CD4-positive, alpha-beta memory T cell (primary cell): ENCODE results near the gene COL26A1. TPM values are rescaled to one million over a fixed set of nuclear protein-coding genes. Genes with fewer than 3 reads are reported as not detected.
"Not testable (repeated sequence)": the region's sequence is repeated elsewhere in the genome, so short reads cannot be mapped to it uniquely, and the experiment has no call there.

ENCODE experiments used
- CTCF ChIA-PET: fragments of 350-600 bp; sonication (Branson Sonifier 250); formaldehyde crosslinking; loops from one replicate; lab custom pipeline; 2021; ENCODE audit warnings: inconsistent platforms; ENCODE audit not compliant: partially characterized antibody; lab: Charles Lee
- POLR2A ChIA-PET: fragments of 350-600 bp; sonication (Branson Sonifier 250); formaldehyde crosslinking; loops from one replicate; lab custom pipeline; 2021; ENCODE audit not compliant: partially characterized antibody; lab: Charles Lee
- DNase-seq, 5 donors: peaks; one replicate each; pipeline versions ENCODE4 v3.0.0 to v3.0.0-alpha.2; 2020 to 2022; ENCODE audit warnings: mixed read lengths in 1 of 5
- H3K27ac ChIP-seq: one replicate; pipeline ENCODE4 v1.7.0; 2013; ENCODE audit warnings: low read depth, low read length
- H3K27me3 ChIP-seq: 2 replicates; pipeline ENCODE4 v1.7.0; 2013; ENCODE audit warnings: mild to moderate bottlenecking, low read length, moderate library complexity; ENCODE audit not compliant: insufficient read depth
- H3K36me3 ChIP-seq: 2 replicates; pipeline ENCODE4 v1.7.0; 2013; ENCODE audit warnings: mild to moderate bottlenecking, low read length, moderate library complexity; ENCODE audit not compliant: insufficient read depth
- H3K4me1 ChIP-seq: 2 replicates; pipeline ENCODE4 v1.7.0; 2013; ENCODE audit warnings: mild to moderate bottlenecking, low read length, moderate library complexity; ENCODE audit not compliant: insufficient read depth
- H3K4me3 ChIP-seq, 2 donors: one replicate each; pipeline ENCODE4 v1.7.0; 2013; ENCODE audit warnings: low read length in 2 of 2, mild to moderate bottlenecking in 1 of 2
- H3K9me3 ChIP-seq, 2 donors: one replicate each; pipeline ENCODE4 v1.7.0; 2013; ENCODE audit warnings: low read length in 2 of 2, control low read depth in 1 of 2; ENCODE audit not compliant: control insufficient read depth in 1 of 2
- H3K27ac Mint-ChIP-seq, 7 donors: one replicate each; pipeline ENCODE4 v1.8.0; 2020 to 2021; ENCODE audit warnings: mixed read lengths in 7 of 7, mild to moderate bottlenecking in 6 of 7, inconsistent platforms in 3 of 7, moderate library complexity in 3 of 7
- H3K27me3 Mint-ChIP-seq, 2 donors: one replicate each; pipeline ENCODE4 v1.8.0; 2020 to 2021; ENCODE audit warnings: mixed read lengths in 2 of 2
- H3K36me3 Mint-ChIP-seq, 2 donors: one replicate each; pipeline ENCODE4 v1.8.0; 2020 to 2021; ENCODE audit warnings: mixed read lengths in 2 of 2, inconsistent platforms in 1 of 2, mild to moderate bottlenecking in 1 of 2
- H3K4me1 Mint-ChIP-seq, 4 donors: one replicate each; pipeline ENCODE4 v1.8.0; 2020 to 2021; ENCODE audit warnings: mixed read lengths in 4 of 4, mild to moderate bottlenecking in 1 of 4
- H3K4me3 Mint-ChIP-seq, 8 donors: one replicate each; pipeline ENCODE4 v1.8.0; 2020 to 2021; ENCODE audit warnings: mixed read lengths in 8 of 8, mild to moderate bottlenecking in 7 of 8, moderate library complexity in 6 of 8, inconsistent platforms in 3 of 8
- H3K9me3 Mint-ChIP-seq, 8 donors: one replicate each; pipeline ENCODE4 v1.8.0; 2020 to 2021; ENCODE audit warnings: mixed read lengths in 8 of 8, mild to moderate bottlenecking in 5 of 8, inconsistent platforms in 3 of 8, moderate library complexity in 1 of 8
- intact Hi-C: fragments of 100-400 bp; cut with micrococcal nuclease; formaldehyde crosslinking; loops from one replicate; pipeline ENCODE4 v1.15.1; 2023
- polyA plus RNA-seq, 2 donors: library from polyadenylated mRNA; unstranded; fragments of 300-500 nt; fragmentation: Illumina TruSeq; gene quantifications; one replicate each; pipeline ENCODE4 v1.2.3, GENCODE V29; 2021
- total RNA-seq, 2 experiments: library from RNA; stranded (reverse); gene quantifications; one replicate each; pipeline ENCODE4 v1.2.3, GENCODE V29; 2021

The COL26A1 gene
- total and polyA plus RNA-seq, 4 experiments from 2014 or later: not detected

DNA sequence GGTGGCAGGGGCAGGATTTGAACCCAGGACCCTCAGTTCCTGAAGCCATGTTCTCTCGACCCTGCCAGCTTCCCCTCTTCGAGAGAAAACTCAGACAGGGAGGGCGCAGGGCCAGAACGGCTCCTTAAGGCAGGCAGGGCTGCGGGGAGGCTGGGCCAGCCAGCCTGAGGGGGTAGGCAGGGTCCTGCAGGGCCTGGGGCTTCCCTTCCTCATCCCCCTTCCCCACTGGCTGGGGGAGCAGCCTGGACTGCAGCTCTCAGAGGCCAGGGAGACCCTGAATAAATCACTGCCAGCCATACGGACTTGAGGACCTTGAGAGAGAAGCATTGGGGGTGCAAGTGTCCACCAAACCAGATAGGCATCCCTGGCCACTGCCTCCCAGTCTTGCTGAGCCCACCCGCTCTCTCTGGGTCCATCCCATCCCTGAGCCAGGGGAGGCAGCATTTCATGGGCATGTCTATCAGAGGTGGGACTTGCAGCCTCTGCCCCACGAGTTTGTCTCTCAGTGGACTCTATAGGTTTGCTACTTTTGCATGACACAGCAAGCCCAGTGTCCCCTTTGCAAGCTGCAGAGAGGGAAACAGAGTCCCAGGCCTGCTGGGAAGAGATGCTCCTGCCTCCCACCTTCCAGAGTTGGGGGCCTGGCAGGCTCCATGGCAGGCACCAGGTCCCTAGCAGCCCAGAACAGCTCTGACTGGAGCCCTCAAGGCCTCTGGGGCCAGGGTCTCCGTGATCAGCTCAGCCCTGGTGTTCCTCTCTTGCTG is 195.5 kb downstream of the COL26A1 start:
- Histone ChIP-seq H3K27ac (no peak overlapping the region), H3K27me3 (no peaks in the 10 kb centered on the region), H3K4me3 (no peak overlapping the region), H3K36me3 (no peaks in the 10 kb centered on the region), H3K9me3 (no peaks in the 10 kb centered on the region), H3K4me1 (no peaks in the 10 kb centered on the region)
- peaks cover 0 to 6% of the 10 kb centered on the region in 2 donors for H3K27me3 Mint-ChIP-seq
- intact Hi-C loops: no loop called here
- peaks cover 0 to 3% (median 0%) of the 10 kb centered on the region in 8 donors for H3K9me3 Mint-ChIP-seq
- POLR2A ChIA-PET: no interaction called here
- no peak overlapping the region for H3K4me3 Mint-ChIP-seq
- CTCF ChIA-PET: no interaction called here
- H3K27ac Mint-ChIP-seq: no peak overlapping the region
- DNase-seq: no peak
- no peaks in the 10 kb centered on the region for H3K36me3 Mint-ChIP-seq
- H3K4me1 Mint-ChIP-seq: peaks cover 0 to 4% (median 0%) of the 10 kb centered on the region in 4 donors

DNA sequence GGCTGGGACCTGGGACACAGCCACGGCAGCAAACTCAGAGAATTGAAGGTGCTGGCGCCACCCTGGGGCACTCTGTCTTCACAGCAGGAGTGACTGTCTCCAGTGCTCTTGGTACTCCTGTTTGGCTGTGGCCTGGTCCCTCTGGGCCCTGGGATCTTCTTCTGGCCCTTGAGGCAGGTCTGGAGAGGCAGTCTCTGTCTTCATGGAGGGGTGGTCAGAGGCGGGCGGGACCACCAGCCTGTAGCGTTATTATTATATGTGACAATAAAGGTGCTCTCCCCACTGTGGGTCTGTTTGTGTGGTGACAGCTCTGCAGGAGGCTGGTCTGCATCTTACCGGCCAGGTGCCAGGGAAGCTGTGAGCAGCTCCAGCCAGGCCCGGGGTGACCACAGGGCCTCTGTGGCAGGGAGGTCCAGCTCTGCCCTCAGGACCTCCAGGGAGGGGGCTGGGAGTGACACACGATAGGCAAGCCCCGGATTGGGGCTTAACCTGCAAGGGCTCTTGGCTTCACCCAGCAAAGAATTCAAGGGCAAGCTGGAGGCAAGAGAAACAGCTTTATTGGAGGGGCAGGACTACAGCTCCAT is 196.2 kb downstream of the COL26A1 start:
- intact Hi-C loops: no loop called here
- H3K27me3 ChIP-seq: no peaks in the 10 kb centered on the region
- peaks cover 0 to 4% of the 10 kb centered on the region in 2 donors for H3K27me3 Mint-ChIP-seq
- no peak overlapping the region for H3K4me3 ChIP-seq
- H3K4me1 Mint-ChIP-seq: peaks cover 0 to 4% (median 0%) of the 10 kb centered on the region in 4 donors
- no peaks in the 10 kb centered on the region for H3K9me3 ChIP-seq
- H3K36me3 ChIP-seq: no peaks in the 10 kb centered on the region
- no peak overlapping the region for H3K27ac ChIP-seq
- no peaks in the 10 kb centered on the region for H3K4me1 ChIP-seq
- no peak for DNase-seq
- no peak overlapping the region for H3K27ac Mint-ChIP-seq
- peaks cover 0 to 3% (median 0%) of the 10 kb centered on the region in 8 donors for H3K9me3 Mint-ChIP-seq
- ChIA-PET POLR2A (no interaction called here), CTCF (no interaction called here)
- no peaks in the 10 kb centered on the region for H3K36me3 Mint-ChIP-seq
- H3K4me3 Mint-ChIP-seq: no peak overlapping the region

DNA sequence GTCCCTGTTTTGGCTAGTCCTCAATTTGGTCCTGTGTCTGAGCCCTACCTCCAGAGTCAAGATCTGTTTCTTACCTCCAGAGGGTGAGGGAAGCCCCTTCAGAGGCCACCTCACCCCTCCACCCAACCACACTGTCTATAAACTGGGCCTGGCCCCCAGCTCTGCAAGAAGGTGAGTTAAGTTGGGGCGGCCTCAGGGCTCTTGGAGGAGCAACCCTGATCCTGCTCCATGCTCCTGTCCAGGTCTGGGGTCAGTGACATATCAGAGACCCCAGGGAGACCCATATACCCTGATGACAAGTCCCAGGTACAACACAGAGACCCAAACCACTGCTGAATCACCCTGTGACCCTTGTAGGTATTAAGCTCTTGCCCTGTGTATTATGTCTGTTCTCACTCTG is 196.9 kb downstream of the COL26A1 start:
- no peaks in the 10 kb centered on the region for H3K36me3 ChIP-seq
- DNase-seq: no peak
- Mint-ChIP-seq H3K36me3 (no peaks in the 10 kb centered on the region), H3K27ac (no peak overlapping the region), H3K9me3 (peaks cover 0 to 3% (median 0%) of the 10 kb centered on the region in 8 donors), H3K27me3 (peaks cover 0 to 4% of the 10 kb centered on the region in 2 donors), H3K4me1 (peaks cover 0 to 7% (median 4%) of the 10 kb centered on the region in 4 donors), H3K4me3 (no peak overlapping the region)
- no peaks in the 10 kb centered on the region for H3K4me1 ChIP-seq
- intact Hi-C loops: no loop called here
- ChIA-PET CTCF (no interaction called here), POLR2A (no interaction called here)
- no peaks in the 10 kb centered on the region for H3K9me3 ChIP-seq
- H3K4me3 ChIP-seq: no peak overlapping the region
- H3K27ac ChIP-seq: no peak overlapping the region
- H3K27me3 ChIP-seq: no peaks in the 10 kb centered on the region

DNA sequence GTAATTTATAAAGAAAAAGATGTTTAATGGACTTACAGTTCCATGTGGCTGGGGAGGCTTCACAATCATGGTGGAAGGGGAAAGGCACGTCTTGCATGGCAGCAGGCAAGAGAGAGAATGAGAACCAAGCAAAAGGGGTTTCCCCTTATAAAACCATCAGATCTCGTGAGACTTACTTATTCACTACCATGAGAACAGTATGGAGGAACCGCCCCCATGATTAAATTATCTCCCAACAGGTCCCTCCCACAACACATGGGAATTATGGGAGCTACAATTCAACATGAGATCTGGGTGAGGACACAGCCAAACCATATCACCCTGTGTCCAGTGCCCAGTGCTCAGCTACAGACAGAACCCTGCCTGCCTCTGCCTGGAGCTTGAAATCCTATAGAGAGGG is 197.3 kb downstream of the COL26A1 start:
- H3K4me3 ChIP-seq, H3K27ac Mint-ChIP-seq, intact Hi-C loops: not testable (repeated sequence)

DNA sequence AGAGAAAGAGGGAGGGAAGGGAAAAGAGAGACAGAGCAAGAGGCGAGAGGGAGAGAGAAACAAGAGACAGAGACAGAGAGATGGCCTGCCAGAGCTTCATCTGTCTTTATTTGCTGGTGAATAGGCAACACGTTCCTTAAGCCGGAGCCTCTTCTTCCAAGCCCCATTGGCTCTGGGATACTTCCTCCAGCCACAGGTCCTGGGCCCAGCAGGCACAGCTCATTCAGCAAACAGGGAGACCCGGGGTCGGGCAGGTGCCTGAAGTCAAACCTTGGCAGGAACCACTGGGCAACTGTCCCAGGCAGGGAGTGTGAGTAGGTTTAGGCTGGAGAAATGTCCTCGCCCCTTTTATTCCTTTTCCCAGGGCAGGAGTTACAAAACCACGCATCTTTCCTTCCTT is 198.2 kb downstream of the COL26A1 start:
- Mint-ChIP-seq H3K27ac (no peak overlapping the region), H3K4me3 (no peak overlapping the region), H3K9me3 (peaks cover 0 to 3% (median 0%) of the 10 kb centered on the region in 8 donors), H3K4me1 (peaks cover 0 to 8% (median 5%) of the 10 kb centered on the region in 4 donors), H3K36me3 (no peaks in the 10 kb centered on the region), H3K27me3 (peaks cover 2 to 4% of the 10 kb centered on the region in 2 donors)
- H3K4me1 ChIP-seq: no peaks in the 10 kb centered on the region
- intact Hi-C loops: no loop called here
- H3K36me3 ChIP-seq: no peaks in the 10 kb centered on the region
- no peaks in the 10 kb centered on the region for H3K9me3 ChIP-seq
- no peaks in the 10 kb centered on the region for H3K27me3 ChIP-seq
- H3K27ac ChIP-seq: no peak overlapping the region
- ChIA-PET POLR2A (no interaction called here), CTCF (no interaction called here)
- DNase-seq: no peak
- H3K4me3 ChIP-seq: no peak overlapping the region

More for the DNA sequence above, 197.3 kb downstream of the COL26A1 start:
- DNase-seq, H3K36me3 Mint-ChIP-seq, H3K4me3 Mint-ChIP-seq, CTCF ChIA-PET, H3K27me3 ChIP-seq, H3K36me3 ChIP-seq, H3K27me3 Mint-ChIP-seq, H3K4me1 ChIP-seq, H3K4me1 Mint-ChIP-seq, H3K9me3 Mint-ChIP-seq, POLR2A ChIA-PET, H3K9me3 ChIP-seq, H3K27ac ChIP-seq: not testable (repeated sequence)

DNA sequence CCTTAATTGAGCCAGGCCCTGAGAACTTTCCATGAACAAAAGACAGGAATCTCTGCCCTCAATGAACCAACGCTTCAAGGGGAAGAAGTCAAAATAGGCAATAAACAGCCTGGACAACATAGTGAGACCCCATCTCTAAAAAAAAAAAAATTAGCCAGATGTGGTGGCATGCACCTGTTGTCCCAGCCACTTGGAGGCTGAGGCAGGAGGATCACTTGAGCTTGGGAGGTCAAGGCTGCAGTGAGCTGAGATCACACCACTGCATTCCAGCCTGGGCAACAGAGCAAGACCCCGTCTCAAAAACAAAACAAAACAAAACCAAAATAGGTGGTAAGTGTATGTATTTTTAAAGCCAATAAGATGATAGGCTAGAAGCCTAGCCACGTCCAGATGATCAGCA is 198.6 kb downstream of the COL26A1 start:
- H3K4me3 Mint-ChIP-seq, CTCF ChIA-PET, H3K27me3 Mint-ChIP-seq, H3K36me3 Mint-ChIP-seq, H3K4me1 ChIP-seq, H3K27ac ChIP-seq, intact Hi-C loops, H3K9me3 ChIP-seq, H3K4me1 Mint-ChIP-seq, DNase-seq, H3K27ac Mint-ChIP-seq, H3K27me3 ChIP-seq, H3K9me3 Mint-ChIP-seq, H3K36me3 ChIP-seq, POLR2A ChIA-PET, H3K4me3 ChIP-seq: not testable (repeated sequence)

DNA sequence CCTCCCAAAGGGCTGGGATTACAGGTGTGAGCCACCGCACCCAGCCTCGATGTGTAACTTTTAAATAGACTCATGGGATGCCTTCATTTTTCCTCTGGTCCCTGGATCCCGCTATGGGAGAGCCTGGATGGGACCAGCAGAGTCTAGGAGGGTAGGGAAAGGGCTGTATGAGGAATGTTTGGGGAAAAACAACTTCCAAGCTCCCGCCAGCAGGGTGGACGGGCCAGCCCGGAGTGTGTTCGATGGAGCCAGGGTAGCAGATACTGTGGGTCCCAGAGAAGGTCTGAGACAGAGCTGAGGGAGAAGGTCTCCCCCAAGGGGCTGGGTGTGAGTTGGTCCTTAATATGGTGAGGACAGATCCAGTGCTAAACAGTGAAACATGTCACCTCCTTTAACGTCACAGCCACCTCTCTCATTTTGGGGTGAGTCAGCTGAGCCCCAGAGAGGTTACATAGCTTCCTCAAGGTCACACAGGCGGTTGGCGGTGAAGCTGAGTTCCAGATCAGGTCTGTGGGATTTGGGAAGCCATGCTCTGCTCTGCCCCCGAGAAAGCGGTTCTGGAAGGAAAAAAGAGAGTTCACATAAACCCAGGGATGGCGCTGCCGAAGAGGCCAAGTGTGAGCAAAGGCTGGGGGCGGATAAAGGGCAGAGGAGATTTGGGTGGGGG is 200.0 kb downstream of the COL26A1 start:
- DNase-seq: no peak
- Mint-ChIP-seq H3K27me3 (peaks cover 2 to 4% of the 10 kb centered on the region in 2 donors), H3K36me3 (no peaks in the 10 kb centered on the region), H3K27ac (no peak overlapping the region), H3K9me3 (peaks cover 0 to 4% (median 0%) of the 10 kb centered on the region in 8 donors), H3K4me1 (peaks cover 0 to 8% (median 3%) of the 10 kb centered on the region in 4 donors), H3K4me3 (no peak overlapping the region)
- intact Hi-C loops: no loop called here
- H3K27ac ChIP-seq: no peak overlapping the region
- ChIA-PET POLR2A (no interaction called here), CTCF (interaction anchor here (0.8 kb wide), 1 partner anchor 675 kb away, joined by 3 read pairs; no protein-coding TSS in a partner anchor)
- H3K9me3 ChIP-seq: no peaks in the 10 kb centered on the region
- H3K27me3 ChIP-seq: no peaks in the 10 kb centered on the region
- H3K36me3 ChIP-seq: no peaks in the 10 kb centered on the region
- no peak overlapping the region for H3K4me3 ChIP-seq
- H3K4me1 ChIP-seq: no peaks in the 10 kb centered on the region
